Activated CD8-positive, alpha-beta T cell treated with anti-CD3 and anti-CD28 coated beads for 36 hours (primary cell): ENCODE measurements around the gene PDSS2. TPM values are rescaled to one million over a fixed set of nuclear protein-coding genes. Genes with fewer than 3 reads are reported as not detected.
"Not testable (repeated sequence)": the region's sequence is repeated elsewhere in the genome, so short reads cannot be mapped to it uniquely, and the experiment has no call there.

Source experiments
- ATAC-seq: fragments of 200-7000 bp; cut with Tn5 transposase; one replicate; pipeline ENCODE4 v1.10.0; 2021; ENCODE audit warnings: mild to moderate bottlenecking, moderate library complexity
- CTCF ChIA-PET: fragments of 350-600 bp; sonication (Branson Sonifier 250); formaldehyde crosslinking; loops from one replicate; lab custom pipeline; 2021; ENCODE audit warnings: antibody characterized with exemption; lab: Charles Lee
- POLR2A ChIA-PET: fragments of 350-600 bp; sonication (Branson Sonifier 250); formaldehyde crosslinking; loops from one replicate; lab custom pipeline; 2021; ENCODE audit warnings: antibody characterized with exemption; lab: Charles Lee
- DNase-seq: peaks from one replicate; pipeline ENCODE4 v3.0.0-alpha.2; 2020
- H3K27ac Mint-ChIP-seq: one replicate; pipeline ENCODE4 v1.8.0; 2021; ENCODE audit warnings: mild to moderate bottlenecking, mixed read lengths
- H3K27me3 Mint-ChIP-seq: one replicate; pipeline ENCODE4 v1.8.0; 2021; ENCODE audit warnings: mixed read lengths
- H3K36me3 Mint-ChIP-seq: one replicate; pipeline ENCODE4 v1.8.0; 2021; ENCODE audit warnings: low read depth, mixed read lengths
- H3K4me1 Mint-ChIP-seq: one replicate; pipeline ENCODE4 v1.8.0; 2021; ENCODE audit warnings: low read depth, mixed read lengths
- H3K4me3 Mint-ChIP-seq: one replicate; pipeline ENCODE4 v1.8.0; 2021; ENCODE audit warnings: mild to moderate bottlenecking, moderate library complexity, mixed read lengths
- H3K9me3 Mint-ChIP-seq: one replicate; pipeline ENCODE4 v1.8.0; 2021; ENCODE audit warnings: mixed read lengths
- intact Hi-C: fragments of 100-400 bp; cut with micrococcal nuclease; formaldehyde crosslinking; loops from one replicate; pipeline ENCODE4 v1.10.0; 2022
- total RNA-seq, 2 experiments: library from RNA; stranded (reverse); gene quantifications; one replicate each; pipeline ENCODE4 v1.2.3, GENCODE V29; 2021
- TF ChIP-seq, protein P1 (sequence below): fragments of 200-600 bp; IDR thresholded peaks from one replicate; pipeline ENCODE4 v1.8.0; 2022; ENCODE audit warnings: antibody characterized with exemption, mild to moderate bottlenecking

The PDSS2 gene
- total RNA-seq, 2 experiments from 2014 or later, result 13.2 to 14.8 TPM

DNA sequence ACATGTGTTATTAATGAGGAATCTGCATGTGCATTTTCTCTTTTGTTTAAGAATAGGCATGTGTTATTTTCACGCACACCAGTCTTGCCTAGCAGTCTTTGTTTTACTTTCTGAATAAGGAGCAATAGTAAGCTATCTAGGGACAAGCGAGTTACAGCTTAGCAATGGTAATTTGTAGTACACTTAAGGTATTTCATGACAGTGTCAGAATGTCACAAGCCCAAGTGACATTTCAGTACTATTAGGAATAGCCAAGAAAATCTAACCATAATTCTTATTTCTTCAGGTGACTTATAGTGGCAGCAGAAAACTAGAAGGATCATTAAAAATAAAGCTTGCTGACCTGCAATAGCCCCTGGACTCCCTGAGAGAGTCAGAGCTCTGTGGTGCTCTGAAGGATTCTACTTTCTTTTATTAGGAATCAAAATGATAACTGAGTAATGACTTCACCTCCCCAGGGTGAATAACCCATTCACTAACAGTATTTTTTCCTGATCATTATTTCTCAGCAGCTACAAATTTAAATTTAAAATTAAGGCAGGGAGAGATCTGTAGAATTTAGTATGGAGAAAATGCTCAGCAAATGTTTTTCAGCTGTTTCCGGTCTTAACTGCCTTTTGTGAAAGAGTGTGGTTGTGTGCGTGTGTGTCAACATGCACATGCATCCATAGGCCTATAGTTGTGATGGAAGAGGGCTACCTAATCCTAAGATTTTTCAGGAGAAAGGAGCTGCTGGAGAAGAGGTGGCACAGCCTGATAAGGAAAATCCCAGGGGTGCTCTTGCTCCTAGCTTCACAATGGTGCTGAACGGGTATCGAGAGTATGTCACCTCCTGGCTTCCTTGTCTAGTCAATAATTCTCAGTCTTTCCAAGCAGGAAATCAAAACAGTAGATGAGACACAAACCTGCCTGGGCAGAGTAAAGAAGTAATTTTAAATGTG lies 254.0 kb downstream of the PDSS2 start:
- intact Hi-C loops, result no loop called here
- Mint-ChIP-seq H3K36me3 (peaks cover 22% of the 10 kb centered on the region), H3K27me3 (no peaks in the 10 kb centered on the region), H3K27ac (no peak overlapping the region), H3K9me3 (peaks cover 5% of the 10 kb centered on the region), H3K4me3 (no peak overlapping the region), H3K4me1 (no peaks in the 10 kb centered on the region)
- ATAC-seq, result no peak
- TF ChIP-seq, protein P1, sequence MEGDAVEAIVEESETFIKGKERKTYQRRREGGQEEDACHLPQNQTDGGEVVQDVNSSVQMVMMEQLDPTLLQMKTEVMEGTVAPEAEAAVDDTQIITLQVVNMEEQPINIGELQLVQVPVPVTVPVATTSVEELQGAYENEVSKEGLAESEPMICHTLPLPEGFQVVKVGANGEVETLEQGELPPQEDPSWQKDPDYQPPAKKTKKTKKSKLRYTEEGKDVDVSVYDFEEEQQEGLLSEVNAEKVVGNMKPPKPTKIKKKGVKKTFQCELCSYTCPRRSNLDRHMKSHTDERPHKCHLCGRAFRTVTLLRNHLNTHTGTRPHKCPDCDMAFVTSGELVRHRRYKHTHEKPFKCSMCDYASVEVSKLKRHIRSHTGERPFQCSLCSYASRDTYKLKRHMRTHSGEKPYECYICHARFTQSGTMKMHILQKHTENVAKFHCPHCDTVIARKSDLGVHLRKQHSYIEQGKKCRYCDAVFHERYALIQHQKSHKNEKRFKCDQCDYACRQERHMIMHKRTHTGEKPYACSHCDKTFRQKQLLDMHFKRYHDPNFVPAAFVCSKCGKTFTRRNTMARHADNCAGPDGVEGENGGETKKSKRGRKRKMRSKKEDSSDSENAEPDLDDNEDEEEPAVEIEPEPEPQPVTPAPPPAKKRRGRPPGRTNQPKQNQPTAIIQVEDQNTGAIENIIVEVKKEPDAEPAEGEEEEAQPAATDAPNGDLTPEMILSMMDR, result no peak
- no peak for DNase-seq
- POLR2A ChIA-PET, result no interaction called here
- CTCF ChIA-PET, result interaction anchor here (1.6 kb wide), 1 partner anchor 9 kb away, joined by 5 read pairs; no protein-coding TSS in a partner anchor

DNA sequence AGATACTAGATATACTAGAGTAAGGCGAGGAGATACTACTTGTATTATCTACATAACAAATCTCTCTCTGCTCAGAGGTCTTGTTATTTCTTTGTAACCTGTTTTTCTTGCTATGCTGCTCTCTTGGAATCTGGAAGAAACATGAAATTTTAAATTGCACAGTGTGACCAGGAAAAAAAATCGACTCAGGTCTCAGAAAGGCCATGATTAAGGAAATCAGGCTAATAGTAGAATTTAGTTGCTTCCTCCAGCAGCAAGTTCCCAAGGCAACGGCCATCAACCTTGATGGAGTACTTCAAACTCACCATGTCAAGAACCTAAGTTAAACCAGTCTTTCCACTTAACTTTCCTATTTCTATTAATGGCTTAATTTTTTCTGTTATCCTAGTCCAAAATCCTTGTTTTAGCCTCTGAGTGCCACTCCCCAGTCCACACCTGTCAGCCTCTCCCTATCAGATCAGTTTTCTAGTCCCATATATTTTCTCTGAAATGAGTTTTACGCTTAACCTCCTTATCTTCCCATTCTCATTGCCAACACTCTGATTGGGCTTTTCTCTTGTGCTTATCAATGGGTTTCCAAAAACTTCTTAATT lies 256.4 kb downstream of the PDSS2 start:
- DNase-seq (no peak), ATAC-seq (no peak)
- Mint-ChIP-seq H3K27me3 (no peaks in the 10 kb centered on the region), H3K4me3 (no peak overlapping the region), H3K9me3 (peaks cover 5% of the 10 kb centered on the region), H3K4me1 (no peaks in the 10 kb centered on the region), H3K27ac (no peak overlapping the region), H3K36me3 (peaks cover 17% of the 10 kb centered on the region)
- TF ChIP-seq, protein P1, result no peak
- POLR2A ChIA-PET, result no interaction called here
- intact Hi-C loops, result no loop called here
- CTCF ChIA-PET, result no interaction called here

DNA sequence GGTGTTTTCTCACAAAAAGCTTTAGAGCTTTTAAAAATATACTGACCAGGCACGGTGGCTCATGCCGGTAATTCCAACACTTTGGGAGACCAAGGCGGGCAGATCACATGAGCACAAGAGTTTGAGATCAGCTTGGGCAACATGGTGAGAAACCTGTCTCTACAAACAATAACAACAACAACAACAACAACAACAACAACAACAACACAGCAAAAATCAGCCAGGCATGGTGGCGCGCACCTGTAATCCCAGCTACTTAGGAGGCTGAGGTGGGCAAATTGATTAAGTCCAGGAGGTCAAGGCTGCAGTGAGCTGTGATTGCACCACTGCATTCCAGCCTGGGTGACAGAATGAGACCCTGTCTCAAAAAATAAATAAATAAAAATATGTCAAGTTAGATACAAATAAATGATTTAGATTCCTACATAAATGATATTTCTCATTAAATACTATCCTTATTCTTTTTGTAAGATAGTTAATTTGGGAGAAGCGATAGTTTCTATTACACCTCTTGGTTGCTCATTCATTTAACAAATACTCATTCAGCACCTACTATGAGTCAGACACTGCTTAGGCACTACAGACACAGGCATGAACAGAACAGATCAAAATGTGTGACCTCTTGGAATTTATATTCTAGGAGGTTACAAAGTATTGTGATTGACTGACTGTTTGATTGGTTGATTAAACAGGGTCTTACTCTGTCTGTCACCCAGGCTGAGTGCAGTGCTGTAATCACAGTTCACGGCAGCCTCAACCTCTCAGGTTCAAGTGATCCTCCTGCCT lies 260.5 kb downstream of the PDSS2 start:
- Mint-ChIP-seq H3K4me1 (no peaks in the 10 kb centered on the region), H3K36me3 (peaks cover 5% of the 10 kb centered on the region), H3K9me3 (no peaks in the 10 kb centered on the region), H3K27ac (no peak overlapping the region), H3K27me3 (no peaks in the 10 kb centered on the region), H3K4me3 (no peak overlapping the region)
- peak; percentile 58 for ATAC-seq
- TF ChIP-seq, protein P1, result no peak
- no peak for DNase-seq
- intact Hi-C loops, result no loop called here
- POLR2A ChIA-PET, result interaction anchor here (0.6 to 0.7 kb wide), 2 partner anchors 23 to 49 kb away, joined by 3 to 4 read pairs; no protein-coding TSS in a partner anchor
- CTCF ChIA-PET, result no interaction called here

DNA sequence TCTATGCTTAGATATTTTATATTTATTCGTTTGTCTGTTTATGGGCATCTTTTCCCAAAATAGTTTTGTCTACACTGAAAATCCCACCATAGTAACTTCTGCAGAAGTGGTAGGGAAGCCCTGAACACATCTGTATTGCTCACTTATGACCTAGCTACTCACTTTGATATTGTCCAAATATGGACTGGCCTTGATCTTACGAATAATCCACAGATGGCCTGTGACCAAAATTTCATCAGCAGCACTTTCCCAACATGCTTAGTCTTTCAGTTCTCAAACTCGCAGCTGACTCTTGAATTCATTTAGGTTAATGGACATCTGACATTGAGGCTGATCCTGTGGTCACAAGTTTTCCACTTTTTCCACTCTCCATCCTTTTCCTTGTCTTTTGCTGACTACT lies 263.2 kb downstream of the PDSS2 start:
- CTCF ChIA-PET, result interaction anchor here (1.8 kb wide), 1 partner anchor 9 kb away, joined by 5 read pairs; no protein-coding TSS in a partner anchor
- Mint-ChIP-seq H3K4me3 (no peak overlapping the region), H3K27me3 (no peaks in the 10 kb centered on the region), H3K36me3 (peaks cover 7% of the 10 kb centered on the region), H3K4me1 (no peaks in the 10 kb centered on the region), H3K9me3 (no peaks in the 10 kb centered on the region), H3K27ac (no peak overlapping the region)
- DNase-seq (no peak), ATAC-seq (no peak)
- POLR2A ChIA-PET, result no interaction called here
- intact Hi-C loops, result no loop called here
- TF ChIP-seq, protein P1, result no peak

DNA sequence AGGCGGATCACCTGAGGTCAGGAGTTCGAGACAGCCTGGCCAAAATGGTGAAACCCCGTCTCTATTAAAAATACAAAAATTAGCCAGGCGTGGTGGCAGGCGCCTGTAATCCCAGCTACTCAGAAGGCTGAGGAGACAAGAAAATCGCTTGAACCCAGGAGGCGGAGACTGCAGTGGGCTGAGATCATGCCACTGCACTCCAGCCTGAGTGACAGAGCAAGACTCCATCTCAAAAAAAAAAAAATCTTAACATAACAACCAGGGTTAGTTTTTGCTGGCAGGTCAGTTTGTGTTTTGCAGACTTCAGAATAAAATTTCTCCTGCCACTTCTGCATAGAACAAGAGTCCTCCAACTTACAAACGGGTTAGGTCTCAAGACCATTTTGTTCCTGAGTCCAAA lies 264.6 kb downstream of the PDSS2 start:
- CTCF ChIA-PET, H3K27ac Mint-ChIP-seq, ATAC-seq, H3K36me3 Mint-ChIP-seq, intact Hi-C loops, H3K4me1 Mint-ChIP-seq, H3K27me3 Mint-ChIP-seq, H3K4me3 Mint-ChIP-seq, DNase-seq, H3K9me3 Mint-ChIP-seq, POLR2A ChIA-PET: not testable (repeated sequence)
